Endodermal cell (in vitro differentiated cells): ENCODE data around the gene PGM1. TPM values are rescaled to one million over a fixed set of nuclear protein-coding genes. Genes with fewer than 3 reads are reported as not detected.

ENCODE experiments used
- DNase-seq: peaks from one replicate; pipeline ENCODE4 v3.0.0-alpha.2; 2017
- H3K27ac ChIP-seq: 2 replicates; pipeline ENCODE4 v1.5.1; 2013; ENCODE audit warnings: mild to moderate bottlenecking, low read depth, low read length, moderate library complexity
- H3K27me3 ChIP-seq: 2 replicates; pipeline ENCODE4 v1.6.1; 2013; ENCODE audit warnings: mild to moderate bottlenecking, low read length, moderate library complexity; ENCODE audit not compliant: insufficient read depth, control insufficient read depth, poor library complexity, severe bottlenecking
- H3K36me3 ChIP-seq: 2 replicates; pipeline ENCODE4 v1.7.0; 2013; ENCODE audit warnings: mild to moderate bottlenecking, low read length, moderate library complexity; ENCODE audit not compliant: control insufficient read depth, insufficient read depth
- H3K4me1 ChIP-seq: one replicate; pipeline ENCODE4 v1.7.0; 2013; ENCODE audit warnings: low read length; ENCODE audit not compliant: control insufficient read depth, insufficient read depth
- H3K4me3 ChIP-seq: 2 replicates; pipeline ENCODE4 v1.5.1; 2013; ENCODE audit warnings: mild to moderate bottlenecking, low read length, moderate library complexity
- H3K9ac ChIP-seq: 2 replicates; pipeline ENCODE4 v1.6.1; 2013; ENCODE audit warnings: mild to moderate bottlenecking, low read length, moderate library complexity; ENCODE audit not compliant: poor library complexity, severe bottlenecking; ENCODE audit errors: extremely low read depth
- H3K9me3 ChIP-seq: 2 replicates; pipeline ENCODE4 v1.6.1; 2013; ENCODE audit warnings: mild to moderate bottlenecking, low read length, moderate library complexity; ENCODE audit not compliant: control insufficient read depth
- H3K27ac Mint-ChIP-seq: 2 replicates; pipeline ENCODE4 v1.8.0; 2020; ENCODE audit warnings: mixed read lengths
- H3K27me3 Mint-ChIP-seq: 2 replicates; pipeline ENCODE4 v1.8.0; 2021; ENCODE audit warnings: mild to moderate bottlenecking, mixed read lengths; ENCODE audit not compliant: insufficient read depth
- H3K36me3 Mint-ChIP-seq: 2 replicates; pipeline ENCODE4 v1.8.0; 2020; ENCODE audit warnings: low read depth, mixed read lengths
- H3K4me1 Mint-ChIP-seq: 2 replicates; pipeline ENCODE4 v1.8.0; 2020; ENCODE audit warnings: mixed read lengths
- H3K4me3 Mint-ChIP-seq: 2 replicates; pipeline ENCODE4 v1.8.0; 2020; ENCODE audit warnings: mild to moderate bottlenecking, moderate library complexity, mixed read lengths
- H3K9me3 Mint-ChIP-seq: 2 replicates; pipeline ENCODE4 v1.8.0; 2020; ENCODE audit warnings: mild to moderate bottlenecking, mixed read lengths
- CTCF ChIP-seq: fragments of 200-600 bp; sonication (generic); conservative IDR thresholded peaks from 2 replicates; pipeline ENCODE4 v1.5.0; 2021; ENCODE audit warnings: antibody characterized with exemption, mild to moderate bottlenecking
- WGBS, 2 experiments: methylation state at CpG; one replicate each; pipeline versions ENCODE4 v1.1.5 to v1.1.7; 2013; ENCODE audit warnings: missing lambda C conversion rate in 2 of 2, mixed read lengths in 1 of 2; ENCODE audit not compliant: insufficient coverage in 1 of 2, insufficient read length in 1 of 2; 5-methylcytosine and 5-hydroxymethylcytosine counted together
- total RNA-seq, 2 donors: library from RNA; stranded (reverse); fragmentation: NEBNext Ultra II Directional in 1 of 2; extraction: Animal tissue kit (Norgen Biotek cat#: 25700) in 1 of 2; gene quantifications; 2 replicates in 1 of 2; 3 replicates in 1 of 2; pipeline ENCODE4 v1.2.1, GENCODE V29; 2021

The PGM1 gene
- total RNA-seq, 2 donors from 2014 or later: 119 to 165 TPM

- Mint-ChIP-seq H3K4me1 (peaks cover 46% of the 10 kb centered on the region), H3K4me3 (no peak overlapping the region), H3K36me3 (peaks cover 19% of the 10 kb centered on the region), H3K27me3 (no peaks in the 10 kb centered on the region), H3K9me3 (no peaks in the 10 kb centered on the region), H3K27ac (peak overlapping the region; percentile 8)
- Histone ChIP-seq H3K27ac (no peak overlapping the region), H3K4me1 (peaks cover 10% of the 10 kb centered on the region), H3K9ac (no peak overlapping the region), H3K9me3 (no peaks in the 10 kb centered on the region), H3K36me3 (peaks cover 19% of the 10 kb centered on the region), H3K4me3 (no peak overlapping the region), H3K27me3 (no peaks in the 10 kb centered on the region)
- WGBS, 2 experiments: 94 to 100% methylated on average over 5 of the region's 5 CpGs
- TF ChIP-seq CTCF: no peak
- DNase-seq: no peak
These were observed 6.6 kb downstream of the PGM1 start for GRCh38 chr1:63599799-63600198.

- Mint-ChIP-seq H3K36me3 (peaks cover 19% of the 10 kb centered on the region), H3K4me3 (no peak overlapping the region), H3K4me1 (peaks cover 44% of the 10 kb centered on the region), H3K27me3 (no peaks in the 10 kb centered on the region), H3K27ac (peak overlapping the region; percentile 28), H3K9me3 (no peaks in the 10 kb centered on the region)
- no peak for DNase-seq
- Histone ChIP-seq H3K27ac (no peak overlapping the region), H3K9me3 (no peaks in the 10 kb centered on the region), H3K36me3 (peaks cover 16% of the 10 kb centered on the region), H3K4me3 (no peak overlapping the region), H3K27me3 (no peaks in the 10 kb centered on the region), H3K4me1 (peaks cover 10% of the 10 kb centered on the region), H3K9ac (no peak overlapping the region)
- TF ChIP-seq CTCF: no peak
- 74 to 84% methylated on average over 4 to 5 of the region's 5 CpGs for WGBS, 2 experiments
These were observed 7.0 kb downstream of the PGM1 start for GRCh38 chr1:63600248-63600647.

GRCh38 chr1:63601061-63601460, 7.8 kb downstream of the PGM1 start:
- Histone ChIP-seq H3K36me3 (peaks cover 9% of the 10 kb centered on the region), H3K4me1 (peaks cover 10% of the 10 kb centered on the region), H3K4me3 (no peak overlapping the region), H3K9ac (no peak overlapping the region), H3K27me3 (no peaks in the 10 kb centered on the region), H3K27ac (no peak overlapping the region), H3K9me3 (no peaks in the 10 kb centered on the region)
- no peaks in the 10 kb centered on the region for H3K27me3 Mint-ChIP-seq
- H3K27ac Mint-ChIP-seq: no peak overlapping the region
- peaks cover 36% of the 10 kb centered on the region for H3K4me1 Mint-ChIP-seq
- no peak overlapping the region for H3K4me3 Mint-ChIP-seq
- DNase-seq: no peak
- no peak for TF ChIP-seq CTCF
- no peaks in the 10 kb centered on the region for H3K9me3 Mint-ChIP-seq
- 80 to 83% methylated on average over 3 of the region's 3 CpGs for WGBS, 2 experiments
- H3K36me3 Mint-ChIP-seq: peaks cover 15% of the 10 kb centered on the region
